GM19240 (cell line): ENCODE results near the gene TRIM67.
"Not testable (repeated sequence)": the region's sequence is repeated elsewhere in the genome, so short reads cannot be mapped to it uniquely, and the experiment has no call there.

Source experiments
- DNase-seq: peaks from one replicate; pipeline ENCODE4 v3.0.0; 2011; ENCODE audit warnings: low spot score; ENCODE audit not compliant: insufficient read length

The TRIM67 gene

DNA sequence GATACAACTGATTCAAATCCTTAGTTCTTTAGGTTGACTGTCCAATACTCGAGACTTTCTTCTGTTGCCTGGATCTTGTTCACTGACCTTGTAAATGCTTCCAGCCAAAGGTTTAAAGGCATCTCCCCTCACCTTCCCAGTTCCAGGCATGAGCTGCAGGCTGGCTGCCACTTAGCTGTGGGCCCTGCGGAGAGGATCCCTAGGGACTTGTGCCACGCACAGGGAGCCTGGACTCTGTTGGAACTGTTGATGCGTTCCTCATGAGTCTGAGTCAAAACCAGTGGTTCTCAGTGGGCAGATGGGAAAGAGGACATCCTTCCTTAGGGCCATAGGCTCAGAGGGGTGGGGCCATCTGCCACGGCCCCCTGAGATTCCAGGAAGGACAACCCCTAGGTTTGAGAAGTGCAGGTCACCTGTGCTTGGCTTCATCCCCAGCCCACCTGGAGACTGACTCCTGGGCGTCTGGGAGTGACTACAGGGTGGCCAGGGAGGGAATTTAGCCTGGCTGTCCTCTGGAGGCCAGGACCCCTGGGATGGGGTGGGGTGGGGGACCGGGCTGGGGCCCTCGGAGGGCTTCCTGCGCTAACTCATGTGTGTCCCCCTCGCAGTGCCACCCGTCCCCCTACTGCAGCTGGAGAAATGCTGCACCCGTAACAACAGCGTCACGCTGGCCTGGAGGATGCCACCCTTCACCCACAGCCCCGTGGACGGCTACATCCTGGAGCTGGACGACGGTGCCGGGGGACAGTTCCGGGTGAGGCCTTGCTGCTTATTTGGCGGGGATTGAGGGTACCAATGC is 41.6 kb downstream of the TRIM67 start:
- DNase-seq: no peak

DNA sequence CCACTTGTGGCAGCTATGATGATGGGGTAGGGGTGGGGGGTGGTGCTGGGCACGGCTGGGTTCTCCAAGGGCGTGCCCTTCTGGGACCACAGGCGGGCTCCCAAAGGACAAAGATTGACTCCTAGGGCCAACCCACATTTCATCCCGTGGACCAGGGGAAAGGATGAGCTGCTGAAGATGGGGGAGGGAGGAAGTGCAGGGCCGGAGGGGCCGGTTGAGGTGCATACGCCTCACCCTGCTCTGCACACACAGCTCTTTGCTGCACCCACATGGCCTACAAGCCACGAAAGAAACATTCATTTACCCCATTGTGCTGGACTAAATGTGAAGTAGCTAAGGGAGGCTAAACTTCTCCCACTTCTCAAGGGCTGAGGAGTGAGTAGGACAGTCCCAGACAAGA is 45.0 kb downstream of the TRIM67 start:
- DNase-seq: no peak

DNA sequence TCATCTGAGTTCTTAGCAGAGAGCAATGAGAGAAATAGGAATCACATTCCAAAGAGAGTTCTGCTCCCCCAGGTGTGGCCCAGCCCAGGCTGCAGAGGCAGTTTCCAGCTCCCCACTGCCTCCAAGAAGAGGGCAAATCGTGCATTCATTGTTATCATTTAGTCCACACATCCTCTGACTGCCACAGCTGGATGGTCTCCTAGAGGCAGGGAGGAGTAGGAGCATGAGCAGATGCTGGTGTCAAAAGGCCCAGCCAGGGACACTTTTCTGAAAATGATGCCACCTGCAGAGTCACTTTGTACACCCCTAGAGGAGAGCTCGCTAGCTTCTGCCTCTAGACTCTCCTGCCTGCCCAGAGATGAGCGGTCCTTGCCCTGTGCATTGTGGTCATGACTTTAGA is 45.6 kb downstream of the TRIM67 start:
- no peak for DNase-seq

DNA sequence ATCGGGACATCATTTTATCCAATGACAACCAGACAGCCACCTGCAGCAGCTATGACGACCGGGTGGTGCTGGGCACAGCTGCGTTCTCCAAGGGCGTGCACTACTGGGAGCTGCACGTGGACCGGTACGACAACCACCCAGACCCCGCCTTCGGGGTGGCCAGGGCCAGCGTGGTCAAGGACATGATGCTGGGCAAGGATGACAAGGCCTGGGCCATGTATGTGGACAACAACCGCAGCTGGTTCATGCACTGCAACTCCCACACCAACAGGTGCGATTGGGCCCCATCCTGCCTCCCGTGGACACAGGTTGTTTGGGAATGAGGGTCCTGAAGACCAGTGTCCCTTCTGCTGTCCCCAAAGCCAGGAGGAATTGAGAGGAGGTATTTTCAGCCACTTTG is 47.1 kb downstream of the TRIM67 start:
- no peak for DNase-seq

DNA sequence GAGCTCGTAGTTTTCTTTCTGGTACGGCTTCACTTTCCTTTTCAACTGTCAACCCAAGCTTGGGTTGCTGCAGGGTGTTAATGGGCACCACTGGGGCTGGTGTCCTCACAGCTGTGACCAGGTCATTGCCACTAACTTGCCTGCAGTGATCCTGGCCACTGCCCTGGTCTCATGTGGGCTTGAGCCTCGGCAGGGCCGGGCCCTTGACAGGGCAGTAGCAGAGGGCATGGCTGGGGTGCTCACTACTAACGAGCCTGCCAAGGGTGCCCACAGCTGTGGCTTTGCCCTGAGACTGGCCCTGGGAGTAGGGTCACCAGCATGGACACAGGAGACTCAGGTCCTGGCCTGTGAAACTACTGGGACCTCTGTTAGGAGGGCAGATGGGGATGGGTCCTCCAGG is 47.7 kb downstream of the TRIM67 start:
- DNase-seq: no peak

DNA sequence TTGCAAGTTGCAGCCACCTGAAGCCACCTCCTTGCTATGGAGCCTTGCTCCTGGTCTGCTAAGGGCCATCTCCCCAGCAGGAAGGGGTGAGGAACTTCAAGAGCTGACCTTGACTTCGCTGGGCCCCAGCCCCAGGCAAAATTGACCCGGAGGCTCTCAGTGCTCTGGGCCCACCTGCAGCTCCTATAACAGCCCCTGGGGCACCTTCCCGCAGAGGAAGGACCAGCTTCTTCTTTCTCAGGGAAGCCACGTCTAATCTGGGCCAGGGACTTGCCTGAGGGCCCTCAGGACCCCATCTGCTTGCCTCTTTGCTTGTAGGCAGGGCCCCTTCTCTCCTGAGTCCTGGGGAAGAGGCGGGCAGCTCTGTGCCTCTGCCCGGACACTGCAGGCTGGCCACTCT is 48.3 kb downstream of the TRIM67 start:
- DNase-seq: no peak

DNA sequence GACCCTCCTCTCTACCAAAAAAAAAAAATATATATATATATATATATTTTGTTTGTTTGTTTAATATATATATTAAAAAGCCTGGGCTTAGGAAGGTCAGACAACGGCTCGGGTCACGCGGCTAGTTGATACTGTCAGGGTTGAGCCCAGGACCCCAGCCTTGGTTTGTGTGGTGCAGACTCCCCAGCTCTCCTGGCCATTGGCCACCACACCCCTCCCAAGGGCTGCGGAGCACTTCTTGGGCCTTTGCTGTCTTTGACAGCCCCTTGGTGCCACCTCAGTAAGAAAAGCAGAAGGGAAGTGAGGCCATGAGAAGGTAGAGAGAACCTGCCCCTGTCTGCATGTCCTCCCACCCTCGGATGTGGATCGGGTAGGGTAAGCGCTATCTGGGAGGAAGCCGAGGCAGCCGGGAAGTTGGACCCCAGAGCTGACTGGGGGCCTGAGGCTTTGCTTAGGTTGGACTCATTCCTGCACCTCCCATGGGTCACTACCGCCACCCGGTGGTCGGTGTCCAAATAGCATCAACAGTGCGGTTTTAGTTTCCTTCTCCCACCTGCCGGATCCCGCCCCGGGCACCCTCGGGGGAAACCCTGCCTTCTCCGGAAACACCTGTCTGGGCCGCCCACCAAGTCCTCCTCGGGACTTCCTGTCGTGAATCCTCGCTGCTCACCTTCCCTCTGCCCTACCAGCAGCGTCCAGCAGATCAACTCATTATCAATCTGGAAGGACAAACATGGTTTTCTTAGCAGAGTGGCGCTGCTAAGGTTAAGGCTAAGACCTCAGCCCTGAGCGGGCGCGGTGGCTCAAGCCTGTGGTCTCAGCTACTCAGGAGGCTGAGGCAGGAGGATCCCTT is 49.4 kb downstream of the TRIM67 start:
- peak; percentile 96 for DNase-seq

GRCh38 chr1:231212301-231212700 is 50.4 kb downstream of the TRIM67 start:
- not testable (repeated sequence) for DNase-seq

GRCh38 chr1:231213831-231214573 is 52.1 kb downstream of the TRIM67 start:
- DNase-seq: no peak

DNA sequence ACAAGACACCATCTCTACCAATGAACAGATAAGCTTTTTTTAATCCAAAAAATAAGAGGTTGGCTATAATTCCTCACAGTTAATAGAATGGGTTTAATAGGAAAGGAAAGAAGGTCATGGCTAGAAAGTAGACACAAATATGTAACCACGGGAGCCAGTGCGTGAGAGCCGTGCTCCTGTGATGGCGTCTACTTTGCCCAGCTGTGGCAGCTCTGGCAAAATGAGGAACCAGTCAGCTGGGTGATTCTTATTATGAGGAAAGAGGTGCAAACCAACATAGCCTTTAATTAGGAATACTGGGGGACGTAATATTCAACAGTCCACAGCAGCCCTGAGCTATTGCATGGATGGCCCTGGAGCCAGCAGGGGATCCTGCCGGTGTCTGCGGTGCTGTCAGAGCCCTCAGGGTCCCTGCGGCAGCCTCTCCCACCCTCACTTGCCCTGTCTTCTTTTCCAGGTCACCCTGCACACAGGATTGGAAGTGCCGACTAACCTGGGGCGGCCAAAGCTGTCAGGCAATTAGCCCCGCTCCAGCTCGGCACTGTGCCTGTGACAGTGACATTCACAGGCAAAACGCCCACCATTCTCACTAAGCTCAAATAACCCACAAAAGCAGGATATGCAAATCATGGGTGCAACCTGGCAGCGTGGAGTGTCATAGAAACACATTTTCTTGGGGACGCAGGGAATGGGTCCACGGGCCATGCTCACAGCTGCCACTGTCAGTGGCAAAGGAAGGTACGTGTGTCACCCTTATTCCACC is 53.2 kb downstream of the TRIM67 start:
- no peak for DNase-seq

GRCh38 chr1:231215681-231216385 is 54.0 kb downstream of the TRIM67 start:
- DNase-seq: no peak

GRCh38 chr1:231216498-231216897 is 54.6 kb downstream of the TRIM67 start:
- DNase-seq: no peak

DNA sequence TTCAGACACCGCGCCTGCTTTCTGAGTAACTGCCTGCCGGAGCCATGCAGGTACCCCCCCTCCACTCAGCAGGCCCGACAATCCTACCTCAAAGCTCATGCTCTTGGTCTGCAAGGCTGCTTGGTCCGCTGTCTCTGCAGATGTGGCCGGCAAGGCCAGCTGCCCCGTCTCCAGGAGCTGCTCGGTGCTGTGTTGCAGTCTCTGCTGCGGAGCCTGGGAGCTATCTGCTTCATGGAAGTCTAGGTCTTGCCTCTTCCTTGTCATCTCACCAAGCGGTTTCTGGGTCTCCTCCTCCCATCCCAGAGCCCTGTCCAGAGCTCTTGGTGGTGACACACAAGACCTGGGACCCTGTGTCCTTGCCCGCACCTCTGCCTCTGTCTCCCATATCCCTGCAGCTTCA is 55.2 kb downstream of the TRIM67 start:
- DNase-seq: no peak

GRCh38 chr1:231218078-231218477 is 56.2 kb downstream of the TRIM67 start:
- DNase-seq: no peak

DNA sequence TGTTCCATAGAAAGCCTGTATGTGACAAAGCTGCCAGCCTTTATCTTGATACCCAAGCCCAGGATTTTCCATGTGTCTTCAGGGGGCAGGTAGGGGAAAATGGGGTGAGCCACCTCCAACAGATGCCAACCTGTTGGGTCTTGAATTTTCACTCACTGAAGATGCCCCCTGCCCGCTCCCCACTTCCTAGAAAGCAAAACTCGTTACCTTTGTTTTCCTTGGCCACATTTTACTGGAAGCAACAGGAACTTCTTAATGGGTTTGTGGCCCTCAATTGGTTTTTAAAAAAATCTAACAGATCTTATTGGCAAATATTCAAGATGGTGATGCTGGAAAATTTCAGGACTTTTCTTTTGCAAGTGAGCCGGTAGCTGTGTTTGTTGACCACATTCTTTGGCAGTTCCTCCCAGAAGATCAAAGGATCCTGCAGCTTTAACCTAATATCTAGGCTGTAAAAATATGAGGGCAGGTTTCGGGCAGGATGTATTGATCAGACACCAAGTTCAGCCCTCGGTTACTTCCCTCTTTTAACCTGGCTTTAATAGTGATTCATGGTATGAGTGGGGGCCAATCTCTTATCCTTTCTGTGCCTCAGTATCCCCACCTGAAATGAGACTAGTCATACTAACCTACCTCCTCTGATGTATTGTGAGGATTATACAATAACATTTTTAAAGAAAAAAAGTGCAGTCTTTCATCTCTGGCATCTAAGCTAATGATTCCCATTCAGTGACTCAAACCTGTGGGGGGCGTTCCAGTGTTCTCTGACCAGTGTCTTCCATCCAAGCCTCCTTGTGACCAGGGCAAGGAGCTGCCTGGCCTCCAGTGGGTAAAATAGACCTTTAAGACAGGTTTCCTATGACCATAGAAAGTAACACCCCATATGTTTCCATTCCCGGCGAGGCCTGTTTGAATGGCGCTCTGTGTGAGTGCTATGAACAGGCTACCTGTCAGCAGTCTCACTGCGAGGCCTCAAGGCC is 57.9 kb downstream of the TRIM67 start:
- DNase-seq: no peak

DNA sequence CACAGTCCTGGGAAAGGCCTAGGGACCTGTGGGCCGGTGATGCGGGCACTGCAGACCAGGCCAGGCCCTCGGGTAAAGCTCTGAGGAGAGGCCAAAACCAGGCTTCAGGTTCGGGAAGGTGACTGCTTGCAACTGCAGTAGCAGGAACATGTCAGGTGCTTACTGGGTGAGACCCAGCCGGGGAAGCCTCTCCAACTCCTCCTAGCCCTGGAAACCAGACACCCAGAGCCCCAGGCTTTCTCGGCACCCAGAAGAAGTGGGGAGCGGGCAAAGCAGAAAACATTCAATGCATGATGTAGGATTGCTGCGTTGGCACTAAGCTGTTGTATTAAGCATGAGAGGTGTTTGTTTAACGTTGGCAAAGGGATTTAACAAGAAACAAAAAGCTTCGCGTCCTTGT is 58.9 kb downstream of the TRIM67 start:
- DNase-seq: no peak

DNA sequence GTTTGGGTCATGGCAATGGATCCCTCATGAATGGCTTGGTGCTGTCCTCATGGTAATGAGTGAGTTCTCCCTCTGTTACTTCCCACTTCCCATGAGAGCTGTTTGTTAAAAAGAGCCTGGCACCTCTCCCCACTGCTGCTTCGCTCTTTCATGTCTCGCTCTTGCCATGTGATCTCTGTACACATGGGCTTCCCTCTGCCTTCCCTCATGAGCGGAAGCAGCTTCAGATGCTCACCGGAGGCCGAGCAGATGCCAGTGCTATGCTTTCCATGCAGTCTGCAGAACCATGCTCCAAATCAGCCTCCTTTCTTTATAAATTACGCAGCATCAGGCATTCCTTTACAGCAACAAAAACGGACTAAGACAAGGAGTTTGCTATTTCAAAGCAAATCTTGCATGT is 64.3 kb downstream of the TRIM67 start:
- no peak for DNase-seq

DNA sequence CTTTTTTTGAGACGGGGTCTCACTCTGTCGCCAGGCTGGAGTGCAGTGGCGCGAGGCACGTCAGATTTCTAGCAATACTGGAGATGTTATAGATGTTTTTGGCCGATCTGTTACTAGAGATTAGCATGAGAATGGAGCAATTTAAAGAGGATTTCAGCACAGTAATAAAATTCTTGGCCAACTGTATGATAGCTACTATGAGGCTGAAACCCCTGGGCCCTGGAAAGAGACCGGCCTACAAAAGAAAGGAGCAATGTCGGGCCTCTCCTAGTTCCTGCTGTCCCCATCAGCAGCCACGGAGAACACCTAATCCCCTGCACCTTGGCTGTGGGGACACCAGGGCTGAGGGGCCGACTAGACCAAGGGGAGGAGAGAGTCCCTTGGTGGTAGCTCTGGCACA is 69.7 kb downstream of the TRIM67 start:
- no peak for DNase-seq
